ENCODE measurements around the gene DNAH2. TPM values are rescaled to one million over a fixed set of nuclear protein-coding genes. Genes with fewer than 3 reads are reported as not detected.
A peak's percentile ranks its signal among the peaks of the same experiment; 100 is the strongest.

DNAH2 gene
- polyA plus RNA-seq, 1 donor from 2014 or later: 2.0 TPM

GRCh38 chr17:7857713-7858521, 140.4 kb downstream of the DNAH2 start, which contains the start of gene CYB5D1:
Gene CYB5D1 (plus strand): TSS chr17:7858003. CDS start chr17:7858135, 132 bp downstream.
- peak within 1 kb of the TSS; percentile 98 for H3K27ac ChIP-seq (ENCODE audit: low read length)

More at GRCh38 chr17:7857713-7858521, 140.4 kb downstream of the DNAH2 start, which contains the start of gene CYB5D1:
- Histone ChIP-seq H3K79me2 (replicated peaks; ENCODE audit: insufficient read depth, low read length) (peaks cover 19% of the 10 kb centered on the region), H3K36me3 (ENCODE audit: insufficient read depth, low read length) (no peaks in the 10 kb centered on the region), H3K4me2 (ENCODE audit: low read length) (peak within 1 kb of the TSS; percentile 97), H2AFZ (ENCODE audit: low read depth, low read length) (peak within 1 kb of the TSS; percentile 90), H3K4me3 (ENCODE audit: low read length) (peak within 1 kb of the TSS; percentile 85), H4K20me1 (ENCODE audit: insufficient read depth) (peaks cover under 1% of the 10 kb centered on the region), H3K9me2 (ENCODE audit: insufficient read depth, low read length) (no peaks in the 10 kb centered on the region), H3K9me3 (ENCODE audit: low read length) (no peaks in the 10 kb centered on the region), H3K9ac (ENCODE audit: low read length) (peak within 1 kb of the TSS; percentile 92), H3K27me3 (ENCODE audit: insufficient read depth, low read depth, low read length) (no peaks in the 10 kb centered on the region), H3F3A (ENCODE audit: insufficient read depth, low read length, poor library complexity, severe bottlenecking) (peaks cover 13% of the 10 kb centered on the region)
- TF ChIP-seq EP300 (conservative IDR thresholded peaks at IDR 0.05; ENCODE audit: poor library complexity, severe bottlenecking) (no peak), CTCF (IDR thresholded peaks at IDR 0.05; ENCODE audit: poor library complexity, severe bottlenecking) (no peak), EZH2 (IDR thresholded peaks at IDR 0.05; ENCODE audit: borderline replicate concordance, insufficient read depth, low read length, poor library complexity, severe bottlenecking) (no peak), MXI1 (conservative IDR thresholded peaks at IDR 0.05; ENCODE audit: poor library complexity, severe bottlenecking) (peak; percentile 98), REST (IDR thresholded peaks at IDR 0.05; ENCODE audit: borderline replicate concordance) (peak; percentile 26), POLR2AphosphoS5 (IDR thresholded peaks at IDR 0.05) (no peak), RAD21 (conservative IDR thresholded peaks at IDR 0.05) (no peak), TAF1 (IDR thresholded peaks at IDR 0.05; ENCODE audit: low read depth) (no peak), SMC3 (conservative IDR thresholded peaks at IDR 0.05; ENCODE audit: poor library complexity) (peak; percentile 25)
